Measurements from ENCODE around the gene ICOSLG. TPM values are rescaled to one million over a fixed set of nuclear protein-coding genes. Genes with fewer than 3 reads are reported as not detected.
"Not testable (repeated sequence)": the region's sequence is repeated elsewhere in the genome, so short reads cannot be mapped to it uniquely, and the experiment has no call there.

The ICOSLG gene, protein sequence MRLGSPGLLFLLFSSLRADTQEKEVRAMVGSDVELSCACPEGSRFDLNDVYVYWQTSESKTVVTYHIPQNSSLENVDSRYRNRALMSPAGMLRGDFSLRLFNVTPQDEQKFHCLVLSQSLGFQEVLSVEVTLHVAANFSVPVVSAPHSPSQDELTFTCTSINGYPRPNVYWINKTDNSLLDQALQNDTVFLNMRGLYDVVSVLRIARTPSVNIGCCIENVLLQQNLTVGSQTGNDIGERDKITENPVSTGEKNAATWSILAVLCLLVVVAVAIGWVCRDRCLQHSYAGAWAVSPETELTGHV
- 1 to 10 TPM in 2 of 4 donors, under 1 TPM in 2; 0.51 to 5.1 (median 1.4) TPM for total RNA-seq

DNA sequence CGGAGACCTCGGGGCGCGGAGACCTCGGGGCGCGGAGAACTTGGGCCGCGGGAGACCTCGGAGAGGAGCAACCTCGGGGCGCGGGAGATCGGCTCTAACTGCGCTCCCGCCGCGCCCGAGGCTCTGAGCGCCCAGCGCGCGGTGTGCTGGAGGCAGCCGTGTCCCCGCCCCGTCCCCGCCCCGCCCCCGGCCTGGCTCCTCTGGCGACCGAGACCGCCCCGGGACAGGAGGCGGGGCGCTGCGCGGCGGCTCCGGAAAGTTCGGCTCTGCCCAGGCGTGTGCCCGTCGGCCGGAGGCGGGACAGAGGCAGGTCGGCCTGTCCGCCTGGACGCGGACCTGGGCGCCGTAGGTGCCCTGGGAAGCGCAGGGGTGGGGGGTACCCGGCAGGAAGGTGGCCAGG, at the start of gene ICOSLG:
ICOSLG (minus strand) TSS at position 102 of the 400 bp plus-strand sequence. CDS start 126 bp downstream, outside the sequence.
- intact Hi-C loops (cut with DNase I; ENCODE audit: low total_unique reads); H3K4me3 ChIP-seq: not testable (repeated sequence)

DNA sequence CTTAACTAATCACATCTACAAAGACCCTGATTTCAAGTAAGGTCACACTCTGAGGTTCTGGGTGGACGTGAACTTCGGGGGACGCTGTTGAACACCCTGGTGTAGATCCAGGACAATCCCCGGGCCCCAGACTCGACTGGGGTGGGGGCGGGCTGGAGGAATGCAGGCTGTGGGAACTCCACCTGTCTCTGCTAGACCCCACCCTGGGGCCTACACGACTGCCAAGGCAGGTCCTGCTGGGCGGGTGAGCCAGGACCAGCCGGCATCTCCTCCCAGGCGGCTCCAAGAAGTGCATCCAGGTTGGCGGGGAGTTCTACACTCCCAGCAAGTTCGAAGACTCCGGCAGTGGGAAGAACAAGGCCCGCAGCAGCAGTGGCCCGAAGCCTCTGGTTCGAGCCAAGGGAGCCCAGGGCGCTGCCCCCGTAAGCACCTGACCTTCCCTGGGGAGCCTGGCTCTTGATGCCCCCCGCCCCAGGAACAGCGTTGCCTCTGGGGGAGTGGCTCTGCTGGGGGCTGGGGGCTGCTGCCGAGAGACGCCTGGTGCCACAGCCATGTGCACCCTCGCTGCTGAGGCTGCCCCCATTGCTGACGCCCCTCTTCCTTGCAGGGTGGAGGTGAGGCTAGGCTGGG, 48.8 kb upstream of the ICOSLG start:
- intact Hi-C loops (cut with DNase I; ENCODE audit: low total_unique reads): no loop called here
- H3K9me3 ChIP-seq: no peaks in the 10 kb centered on the region
- no peak for DNase-seq

More for the DNA sequence above, at the start of gene ICOSLG:
- not testable (repeated sequence) for H3K9me3 ChIP-seq, DNase-seq, H3K27me3 ChIP-seq, H3K36me3 ChIP-seq, H3K27ac ChIP-seq, H3K4me1 ChIP-seq

DNA sequence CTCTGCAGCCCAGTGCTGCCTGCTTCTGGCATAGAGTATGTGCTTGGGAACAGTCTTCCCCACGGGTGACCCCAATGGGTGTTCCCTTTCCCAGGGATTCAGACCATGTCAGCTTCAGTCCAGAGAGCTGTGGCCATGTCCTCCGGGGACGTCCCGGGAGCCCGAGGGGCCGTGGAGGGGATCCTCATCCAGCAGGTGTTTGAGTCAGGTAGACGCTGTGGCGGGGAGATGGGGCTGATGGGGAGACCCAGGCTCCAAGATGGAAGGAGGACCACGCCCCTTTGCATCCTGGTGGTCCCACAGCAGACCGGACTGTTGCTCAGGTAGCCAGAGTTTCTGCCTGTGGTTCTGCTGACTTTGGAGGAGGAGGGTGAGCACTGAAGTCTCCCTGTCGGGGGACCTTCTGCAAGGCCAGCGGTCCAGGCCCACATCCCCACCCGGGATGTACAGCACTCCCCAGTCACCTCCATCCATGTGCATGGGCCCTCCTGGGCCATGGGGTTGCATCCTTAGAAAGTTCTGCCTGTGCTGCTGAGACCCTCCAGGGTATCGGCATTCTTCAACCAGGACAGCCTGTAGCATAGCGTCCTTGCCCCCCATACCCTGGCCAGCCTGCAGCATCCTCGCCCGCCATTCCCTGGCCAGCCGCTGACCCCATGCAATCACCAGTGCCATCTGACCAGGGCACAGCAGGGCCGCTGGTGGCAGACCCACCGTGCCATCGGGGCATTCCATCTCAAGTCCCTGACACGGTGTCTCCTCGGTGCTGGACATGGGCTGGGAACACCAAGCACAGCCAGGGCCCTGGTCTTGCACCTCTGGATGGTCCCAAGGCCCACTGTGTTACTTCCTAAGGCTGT, 47.7 kb upstream of the ICOSLG start:
- Histone ChIP-seq H3K27me3 (no peaks in the 10 kb centered on the region), H3K4me3 (no peak overlapping the region), H3K36me3 (no peaks in the 10 kb centered on the region), H3K4me1 (no peaks in the 10 kb centered on the region), H3K9me3 (no peaks in the 10 kb centered on the region), H3K27ac (no peak overlapping the region)
- TF ChIP-seq, protein P1, sequence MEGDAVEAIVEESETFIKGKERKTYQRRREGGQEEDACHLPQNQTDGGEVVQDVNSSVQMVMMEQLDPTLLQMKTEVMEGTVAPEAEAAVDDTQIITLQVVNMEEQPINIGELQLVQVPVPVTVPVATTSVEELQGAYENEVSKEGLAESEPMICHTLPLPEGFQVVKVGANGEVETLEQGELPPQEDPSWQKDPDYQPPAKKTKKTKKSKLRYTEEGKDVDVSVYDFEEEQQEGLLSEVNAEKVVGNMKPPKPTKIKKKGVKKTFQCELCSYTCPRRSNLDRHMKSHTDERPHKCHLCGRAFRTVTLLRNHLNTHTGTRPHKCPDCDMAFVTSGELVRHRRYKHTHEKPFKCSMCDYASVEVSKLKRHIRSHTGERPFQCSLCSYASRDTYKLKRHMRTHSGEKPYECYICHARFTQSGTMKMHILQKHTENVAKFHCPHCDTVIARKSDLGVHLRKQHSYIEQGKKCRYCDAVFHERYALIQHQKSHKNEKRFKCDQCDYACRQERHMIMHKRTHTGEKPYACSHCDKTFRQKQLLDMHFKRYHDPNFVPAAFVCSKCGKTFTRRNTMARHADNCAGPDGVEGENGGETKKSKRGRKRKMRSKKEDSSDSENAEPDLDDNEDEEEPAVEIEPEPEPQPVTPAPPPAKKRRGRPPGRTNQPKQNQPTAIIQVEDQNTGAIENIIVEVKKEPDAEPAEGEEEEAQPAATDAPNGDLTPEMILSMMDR (IDR thresholded peaks at IDR 0.05): no peak
- TF ChIP-seq POLR2A (IDR thresholded peaks at IDR 0.05): no peak
- intact Hi-C loops (cut with DNase I; ENCODE audit: low total_unique reads): no loop called here
- DNase-seq: no peak

More for the DNA sequence above, 48.8 kb upstream of the ICOSLG start:
- H3K27ac ChIP-seq: no peak overlapping the region
- no peaks in the 10 kb centered on the region for H3K36me3 ChIP-seq
- TF ChIP-seq POLR2A (IDR thresholded peaks at IDR 0.05): no peak
- TF ChIP-seq, protein P1 (IDR thresholded peaks at IDR 0.05): no peak
- peaks cover 0 to under 1% of the 10 kb centered on the region in 2 donors for H3K4me1 ChIP-seq
- H3K27me3 ChIP-seq: no peaks in the 10 kb centered on the region
- H3K4me3 ChIP-seq: no peak overlapping the region

DNA sequence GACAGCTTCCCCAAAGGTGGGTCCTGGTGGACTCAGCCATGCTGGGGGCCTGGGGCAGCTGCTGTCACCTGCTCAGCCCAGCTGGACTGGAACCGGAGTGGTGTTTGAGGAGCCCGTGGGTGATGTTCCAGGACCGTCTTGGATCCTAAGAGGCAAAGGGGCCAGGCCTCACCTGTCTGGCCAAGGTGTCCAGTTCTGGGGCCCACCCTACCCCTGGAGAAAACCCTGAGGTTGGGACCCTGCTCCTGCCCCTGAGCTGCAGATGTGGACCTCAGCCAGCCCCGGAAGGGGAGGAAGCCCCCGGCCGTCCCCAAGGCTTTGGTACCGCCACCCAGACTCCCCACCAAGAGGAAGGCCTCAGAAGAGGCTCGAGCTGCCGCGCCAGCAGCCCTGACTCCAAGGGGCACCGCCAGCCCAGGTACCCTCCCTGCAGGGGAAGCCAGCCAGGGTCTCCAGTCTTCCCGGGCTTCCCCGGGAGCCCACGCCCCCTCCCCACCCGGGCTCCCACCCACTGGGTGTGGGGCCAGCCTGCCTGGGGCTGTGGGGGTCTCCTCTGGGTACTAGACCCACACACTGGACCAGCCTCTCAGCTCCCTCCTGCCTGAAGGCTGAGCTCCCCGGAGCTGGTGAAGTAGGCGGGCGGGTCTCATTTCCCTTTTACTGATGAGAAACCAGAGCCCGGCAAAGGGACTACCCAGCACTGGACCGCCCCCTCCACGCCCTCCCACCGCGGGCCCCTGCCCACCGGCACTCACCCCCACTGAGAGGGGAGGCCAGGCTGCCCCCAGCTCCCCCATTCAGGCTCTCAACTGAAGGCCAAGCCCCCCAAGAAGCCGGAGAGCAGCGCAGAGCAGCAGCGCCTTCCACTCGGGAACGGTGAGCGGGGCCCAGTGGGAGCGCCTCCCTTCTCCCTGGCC, 46.2 kb upstream of the ICOSLG start:
- Histone ChIP-seq H3K9me3 (no peaks in the 10 kb centered on the region), H3K36me3 (no peaks in the 10 kb centered on the region), H3K4me3 (no peak overlapping the region), H3K4me1 (no peaks in the 10 kb centered on the region), H3K27ac (no peak overlapping the region), H3K27me3 (no peaks in the 10 kb centered on the region)
- DNase-seq: no peak
- TF ChIP-seq, protein P1 (IDR thresholded peaks at IDR 0.05): no peak
- no peak for TF ChIP-seq POLR2A (IDR thresholded peaks at IDR 0.05)
- intact Hi-C loops (cut with DNase I; ENCODE audit: low total_unique reads): no loop called here

Data from uterus (tissue), 4 donors.